OCI-LY1 (cell line): Measurements from ENCODE around the gene HMG20B.

Experiments used
- H2AFZ ChIP-seq: fragments of 200-600 bp; sonication (generic), shearing (Covaris generic); 2 replicates; pipeline ENCODE4 v1.6.0; 2014; ENCODE audit warnings: antibody characterized with exemption, mild to moderate bottlenecking, low read length
- H3F3A ChIP-seq: fragments of 200-600 bp; sonication (generic), shearing (Covaris generic); 2 replicates; pipeline ENCODE4 v1.6.0; 2014; ENCODE audit warnings: mild to moderate bottlenecking, antibody characterized with exemption, low read length, moderate library complexity; ENCODE audit not compliant: insufficient read depth
- H3K27ac ChIP-seq: fragments of 200-600 bp; sonication (generic); 2 replicates; pipeline ENCODE4 v1.5.1; 2014; ENCODE audit warnings: low read length, mixed run types, mild to moderate bottlenecking, low read depth; ENCODE audit not compliant: poor library complexity, severe bottlenecking
- H3K27me3 ChIP-seq: fragments of 200-600 bp; sonication (generic); 2 replicates; pipeline ENCODE4 v1.6.0; 2014; ENCODE audit warnings: antibody characterized with exemption, mild to moderate bottlenecking, low read length, moderate library complexity; ENCODE audit not compliant: insufficient read depth
- H3K36me3 ChIP-seq: fragments of 200-600 bp; sonication (generic); 2 replicates; pipeline ENCODE4 v1.6.1; 2014; ENCODE audit warnings: mild to moderate bottlenecking, antibody characterized with exemption, low read length, moderate library complexity, mixed read lengths; ENCODE audit not compliant: insufficient read depth
- H3K4me1 ChIP-seq: fragments of 200-600 bp; sonication (generic); 2 replicates; pipeline ENCODE4 v1.5.1; 2014; ENCODE audit warnings: mild to moderate bottlenecking, low read length, moderate library complexity; ENCODE audit not compliant: insufficient read depth, severe bottlenecking
- H3K4me2 ChIP-seq: fragments of 200-600 bp; sonication (generic), shearing (Covaris generic); 2 replicates; pipeline ENCODE4 v1.6.1; 2014; ENCODE audit warnings: low read length
- H3K4me3 ChIP-seq: fragments of 200-600 bp; sonication (generic); 2 replicates; pipeline ENCODE4 v1.5.1; 2014; ENCODE audit warnings: low read length, low read depth, mild to moderate bottlenecking, mixed read lengths; ENCODE audit not compliant: poor library complexity, severe bottlenecking
- H3K79me2 ChIP-seq: fragments of 200-600 bp; shearing (Covaris generic); 2 replicates; pipeline ENCODE4 v1.6.1; 2016; ENCODE audit warnings: mixed run types, low read length, mixed read lengths; ENCODE audit not compliant: insufficient read depth
- H3K9ac ChIP-seq: fragments of 200-600 bp; sonication (generic), shearing (Covaris generic); 2 replicates; pipeline ENCODE4 v1.6.1; 2014; ENCODE audit warnings: mild to moderate bottlenecking, low read length, mixed read lengths
- H3K9me2 ChIP-seq: fragments of 200-600 bp; sonication (generic), shearing (Covaris generic); 2 replicates; pipeline ENCODE4 v1.6.1; 2014; ENCODE audit warnings: low read depth, mild to moderate bottlenecking, low read length, mixed read lengths
- H3K9me3 ChIP-seq: fragments of 200-600 bp; shearing (Covaris generic); 2 replicates; pipeline ENCODE4 v1.6.1; 2014; ENCODE audit warnings: low read length, mixed read lengths
- H4K20me1 ChIP-seq: fragments of 200-600 bp; sonication (generic), shearing (Covaris generic); 2 replicates; pipeline ENCODE4 v1.6.0; 2016; ENCODE audit warnings: mild to moderate bottlenecking, low read length; ENCODE audit not compliant: insufficient read depth
- EZH2 ChIP-seq: fragments of 200-600 bp; sonication (generic), shearing (Covaris generic); IDR thresholded peaks from 2 replicates; pipeline ENCODE4 v1.8.0; 2017; ENCODE audit warnings: borderline replicate concordance, mixed run types, mild to moderate bottlenecking, antibody characterized with exemption, low read length, moderate library complexity, mixed read lengths
- TF ChIP-seq, protein P1 (sequence below): fragments of 200-600 bp; sonication (generic), shearing (Covaris generic); IDR thresholded peaks from 2 replicates; pipeline ENCODE4 v1.5.1; 2017; ENCODE audit warnings: mild to moderate bottlenecking, antibody characterized with exemption, low read length, moderate library complexity, mixed read lengths

HMG20B gene

DNA sequence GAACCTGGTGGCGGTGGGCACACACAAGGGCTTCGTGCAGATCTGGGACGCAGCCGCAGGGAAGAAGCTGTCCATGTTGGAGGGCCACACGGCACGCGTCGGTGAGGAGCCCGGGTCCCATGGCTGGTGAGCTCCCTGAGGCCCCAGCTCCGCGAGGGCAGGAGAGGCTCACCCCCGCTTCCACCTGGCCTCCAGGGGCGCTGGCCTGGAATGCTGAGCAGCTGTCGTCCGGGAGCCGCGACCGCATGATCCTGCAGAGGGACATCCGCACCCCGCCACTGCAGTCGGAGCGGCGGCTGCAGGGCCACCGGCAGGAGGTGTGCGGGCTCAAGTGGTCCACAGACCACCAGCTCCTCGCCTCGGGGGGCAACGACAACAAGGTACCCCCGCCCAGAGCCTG lies 41.0 kb upstream of the HMG20B start:
- peaks cover 66% of the 10 kb centered on the region for H3K36me3 ChIP-seq
- H3K9ac ChIP-seq = no peak overlapping the region
- no peak overlapping the region for H3K4me2 ChIP-seq

DNA sequence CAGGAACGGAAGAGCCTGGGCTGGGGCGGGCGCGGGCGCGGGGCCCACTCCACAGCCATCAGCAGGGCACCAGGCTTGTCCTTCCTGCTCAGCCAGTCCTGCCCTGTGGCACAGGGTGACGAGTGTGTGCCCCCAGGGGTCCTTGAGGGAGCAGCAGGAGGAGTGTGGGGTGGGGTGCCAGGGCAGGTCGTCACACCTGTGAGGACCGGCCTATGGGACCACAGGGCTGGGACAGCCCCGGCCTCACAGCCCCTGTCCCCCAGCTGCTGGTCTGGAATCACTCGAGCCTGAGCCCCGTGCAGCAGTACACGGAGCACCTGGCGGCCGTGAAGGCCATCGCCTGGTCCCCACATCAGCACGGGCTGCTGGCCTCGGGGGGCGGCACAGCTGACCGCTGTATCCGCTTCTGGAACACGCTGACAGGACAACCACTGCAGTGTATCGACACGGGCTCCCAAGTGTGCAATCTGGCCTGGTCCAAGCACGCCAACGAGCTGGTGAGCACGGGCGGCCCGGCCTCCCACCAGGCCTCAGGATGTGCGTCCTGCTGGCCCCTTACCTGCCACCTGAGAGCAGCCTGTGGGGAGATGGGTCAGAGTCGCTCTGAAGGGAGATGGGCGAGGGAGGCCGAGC lies 40.5 kb upstream of the HMG20B start:
- Histone ChIP-seq H3K27ac (no peak overlapping the region), H3K4me2 (no peak overlapping the region), H3K9me3 (no peaks in the 10 kb centered on the region), H3K9ac (no peak overlapping the region), H2AFZ (no peak overlapping the region), H3K4me1 (no peaks in the 10 kb centered on the region), H3K79me2 (no peaks in the 10 kb centered on the region), H3K4me3 (no peak overlapping the region), H3K36me3 (peaks cover 62% of the 10 kb centered on the region), H3K27me3 (no peaks in the 10 kb centered on the region), H3F3A (no peaks in the 10 kb centered on the region), H4K20me1 (no peaks in the 10 kb centered on the region), H3K9me2 (no peaks in the 10 kb centered on the region)
- TF ChIP-seq, protein P1, sequence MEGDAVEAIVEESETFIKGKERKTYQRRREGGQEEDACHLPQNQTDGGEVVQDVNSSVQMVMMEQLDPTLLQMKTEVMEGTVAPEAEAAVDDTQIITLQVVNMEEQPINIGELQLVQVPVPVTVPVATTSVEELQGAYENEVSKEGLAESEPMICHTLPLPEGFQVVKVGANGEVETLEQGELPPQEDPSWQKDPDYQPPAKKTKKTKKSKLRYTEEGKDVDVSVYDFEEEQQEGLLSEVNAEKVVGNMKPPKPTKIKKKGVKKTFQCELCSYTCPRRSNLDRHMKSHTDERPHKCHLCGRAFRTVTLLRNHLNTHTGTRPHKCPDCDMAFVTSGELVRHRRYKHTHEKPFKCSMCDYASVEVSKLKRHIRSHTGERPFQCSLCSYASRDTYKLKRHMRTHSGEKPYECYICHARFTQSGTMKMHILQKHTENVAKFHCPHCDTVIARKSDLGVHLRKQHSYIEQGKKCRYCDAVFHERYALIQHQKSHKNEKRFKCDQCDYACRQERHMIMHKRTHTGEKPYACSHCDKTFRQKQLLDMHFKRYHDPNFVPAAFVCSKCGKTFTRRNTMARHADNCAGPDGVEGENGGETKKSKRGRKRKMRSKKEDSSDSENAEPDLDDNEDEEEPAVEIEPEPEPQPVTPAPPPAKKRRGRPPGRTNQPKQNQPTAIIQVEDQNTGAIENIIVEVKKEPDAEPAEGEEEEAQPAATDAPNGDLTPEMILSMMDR = no peak
- no peak for TF ChIP-seq EZH2

More for the DNA sequence above, 41.0 kb upstream of the HMG20B start:
- no peaks in the 10 kb centered on the region for H3F3A ChIP-seq
- H2AFZ ChIP-seq = no peak overlapping the region
- no peak overlapping the region for H3K4me3 ChIP-seq
- no peak overlapping the region for H3K27ac ChIP-seq
- TF ChIP-seq EZH2 = no peak
- TF ChIP-seq, protein P1 = no peak
- H3K4me1 ChIP-seq = no peaks in the 10 kb centered on the region
- H3K79me2 ChIP-seq = no peaks in the 10 kb centered on the region
- no peaks in the 10 kb centered on the region for H3K9me3 ChIP-seq
- no peaks in the 10 kb centered on the region for H4K20me1 ChIP-seq
- no peaks in the 10 kb centered on the region for H3K9me2 ChIP-seq
- no peaks in the 10 kb centered on the region for H3K27me3 ChIP-seq

DNA sequence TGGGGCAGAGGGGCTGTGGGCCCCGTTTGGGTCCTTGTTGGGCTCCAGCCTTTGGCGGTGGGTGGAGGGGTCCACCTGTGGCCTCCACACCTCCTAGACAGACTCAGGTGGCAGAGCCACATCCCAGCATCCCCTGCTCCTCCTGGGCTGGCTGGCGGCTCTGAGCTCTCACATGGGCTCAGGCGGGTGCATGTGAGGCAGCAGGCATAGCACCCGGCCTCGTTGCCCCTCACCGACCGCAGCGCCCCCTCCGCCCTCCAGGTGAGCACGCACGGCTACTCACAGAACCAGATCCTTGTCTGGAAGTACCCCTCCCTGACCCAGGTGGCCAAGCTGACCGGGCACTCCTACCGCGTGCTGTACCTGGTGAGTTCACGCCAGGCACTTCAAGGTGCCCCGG lies 39.7 kb upstream of the HMG20B start:
- Histone ChIP-seq H3K79me2 (no peaks in the 10 kb centered on the region), H3K9ac (no peak overlapping the region), H3K27ac (no peak overlapping the region), H4K20me1 (no peaks in the 10 kb centered on the region), H3K4me1 (no peaks in the 10 kb centered on the region), H2AFZ (no peak overlapping the region), H3K9me2 (no peaks in the 10 kb centered on the region), H3K9me3 (no peaks in the 10 kb centered on the region), H3K27me3 (no peaks in the 10 kb centered on the region), H3K4me2 (no peak overlapping the region), H3K36me3 (peaks cover 62% of the 10 kb centered on the region), H3F3A (no peaks in the 10 kb centered on the region), H3K4me3 (no peak overlapping the region)
- TF ChIP-seq EZH2 = no peak
- TF ChIP-seq, protein P1 = no peak
